ENCODE measurements around the gene CORO2B. TPM values are rescaled to one million over a fixed set of nuclear protein-coding genes. Genes with fewer than 3 reads are reported as not detected.

CORO2B gene
- total and polyA plus RNA-seq, 9 of the 15 experiments (the other 6 are each of a cell fraction or from before 2014, with no cell fraction given) = not detected

GRCh38 chr15:68553314-68553993, 25.3 kb upstream of the CORO2B start (continued):
- TF ChIP-seq REST (IDR thresholded peaks at IDR 0.05; ENCODE audit: borderline replicate concordance) (no peak), REST (CRISPR knock-in tag; IDR thresholded peaks at IDR 0.05; ENCODE audit: low read depth) (no peak), ETV5 (CRISPR knock-in tag; IDR thresholded peaks at IDR 0.05; ENCODE audit: low read depth) (no peak), ZNF316 (IDR thresholded peaks at IDR 0.05) (no peak), ZNF436 (CRISPR knock-in tag; IDR thresholded peaks at IDR 0.05) (no peak), PURB (CRISPR knock-in tag; IDR thresholded peaks at IDR 0.05; ENCODE audit: low read depth) (no peak), ETV1 (tag; conservative IDR thresholded peaks at IDR 0.05; ENCODE audit: low read depth) (no peak), ZNF184 (CRISPR knock-in tag; IDR thresholded peaks at IDR 0.05) (no peak), GATAD2B (IDR thresholded peaks at IDR 0.05; ENCODE audit: borderline replicate concordance) (no peak), MTF1 (CRISPR knock-in tag; IDR thresholded peaks at IDR 0.05; ENCODE audit: borderline replicate concordance) (no peak), CREBBP (IDR thresholded peaks at IDR 0.05; ENCODE audit: low read depth, low read length) (no peak), TCFL5 (CRISPR knock-in tag; conservative IDR thresholded peaks at IDR 0.05) (no peak), PCBP1 (IDR thresholded peaks at IDR 0.05; ENCODE audit: low read depth, low read length, poor library complexity, severe bottlenecking) (no peak)

Measured in K562 (cell line).